Measurements from ENCODE around the gene RAB3GAP2.

GRCh38 chr1:220318673-220319072 lies 46.4 kb upstream of the RAB3GAP2 start:
- TF ChIP-seq CTCF (IDR thresholded peaks at IDR 0.05) (no peak), POLR2A (IDR thresholded peaks at IDR 0.05) (no peak), POLR2AphosphoS5 (IDR thresholded peaks at IDR 0.05) (no peak)

Data from gastroesophageal sphincter (tissue), 3 donors.